ENCODE measurements around the gene ABCB11. TPM values are rescaled to one million over a fixed set of nuclear protein-coding genes. Genes with fewer than 3 reads are reported as not detected.
"Not testable (repeated sequence)": the region's sequence is repeated elsewhere in the genome, so short reads cannot be mapped to it uniquely, and the experiment has no call there.

ABCB11 gene
- total RNA-seq, 2 experiments from 2014 or later: not detected

DNA sequence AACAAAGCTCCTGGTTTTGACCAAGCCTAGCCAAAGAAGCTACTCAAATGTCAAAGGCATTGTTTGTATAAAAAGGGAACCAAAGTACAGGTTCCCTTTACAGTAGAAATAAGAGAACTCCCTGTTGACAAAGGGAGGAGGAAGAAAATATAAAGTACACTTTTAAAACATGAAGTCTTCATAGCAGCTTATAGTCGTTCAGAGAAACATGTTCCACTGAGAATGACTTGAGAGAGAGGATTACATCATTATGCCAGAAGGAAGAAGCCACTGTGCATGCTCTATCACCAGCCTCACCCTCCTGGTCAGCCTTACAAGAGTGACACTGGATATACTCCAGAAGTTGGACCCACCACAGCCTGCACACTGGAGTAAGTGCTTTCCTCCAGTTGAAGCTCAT, 35.8 kb upstream of the ABCB11 start:
- ChIA-PET POLR2A (no interaction called here), CTCF (interaction anchor here (1.3 kb wide), 1 partner anchor 43 kb away, joined by 4 read pairs; no protein-coding TSS in a partner anchor)
- ATAC-seq: no peak

DNA sequence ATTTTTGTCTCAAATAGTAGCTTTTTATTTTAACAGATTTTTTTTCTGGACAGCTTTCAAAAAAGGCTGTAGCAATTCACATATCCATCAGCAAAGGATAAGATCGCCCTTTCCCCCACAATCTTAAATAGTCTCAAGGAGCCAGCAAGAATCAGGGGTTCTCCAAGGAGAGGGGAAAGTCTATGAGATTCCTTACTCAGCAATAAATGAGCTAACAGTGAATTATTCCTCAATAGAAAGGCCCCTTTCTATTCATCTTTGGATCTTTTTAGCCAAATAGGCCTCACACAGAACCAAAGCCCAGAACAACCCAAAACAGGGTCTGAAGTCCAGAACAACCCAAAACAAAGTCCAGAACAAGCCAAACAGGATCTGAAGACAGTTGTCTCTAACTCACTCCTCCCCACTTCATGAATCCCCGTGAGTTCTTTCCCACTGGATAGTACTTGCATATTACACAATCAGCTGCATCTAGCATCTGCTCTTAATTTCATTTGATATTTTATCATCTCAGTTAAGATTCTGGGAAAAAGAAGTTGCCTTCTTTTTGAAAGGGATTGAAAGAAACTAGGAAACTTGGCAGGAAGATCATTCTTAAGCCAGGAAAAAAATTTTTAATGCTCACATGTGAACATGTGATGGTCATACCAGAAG, 34.9 kb upstream of the ABCB11 start:
- CTCF ChIA-PET: interaction anchor here (0.7 to 1.4 kb wide), 4 partner anchors 12 to 66 kb away, joined by 3 to 6 read pairs (median 4); no protein-coding TSS in a partner anchor
- DNase-seq (no peak), ATAC-seq (no peak)
- intact Hi-C loops (cut with DNase I, micrococcal nuclease): loop anchor here (2.0 to 5.0 kb wide), 2 partner anchors 89 to 574 kb away; no protein-coding TSS in a partner anchor
- Mint-ChIP-seq H3K36me3 (ENCODE audit: low read depth) (no peaks in the 10 kb centered on the region), H3K4me1 (peaks cover 17% of the 10 kb centered on the region), H3K27me3 (no peaks in the 10 kb centered on the region), H3K9me3 (ENCODE audit: low read depth) (no peaks in the 10 kb centered on the region), H3K27ac (no peak overlapping the region), H3K4me3 (no peak overlapping the region)
- POLR2A ChIA-PET: no interaction called here

More for the DNA sequence above, 35.8 kb upstream of the ABCB11 start:
- no peak for DNase-seq
- H3K4me1 Mint-ChIP-seq: peaks cover 20% of the 10 kb centered on the region
- no peaks in the 10 kb centered on the region for H3K36me3 Mint-ChIP-seq (ENCODE audit: low read depth)
- H3K9me3 Mint-ChIP-seq (ENCODE audit: low read depth): no peaks in the 10 kb centered on the region
- H3K27me3 Mint-ChIP-seq: no peaks in the 10 kb centered on the region
- H3K27ac Mint-ChIP-seq: no peak overlapping the region
- intact Hi-C loops (cut with DNase I, micrococcal nuclease): loop anchor here (2.0 to 5.0 kb wide), 2 partner anchors 90 to 575 kb away; no protein-coding TSS in a partner anchor
- H3K4me3 Mint-ChIP-seq: no peak overlapping the region

DNA sequence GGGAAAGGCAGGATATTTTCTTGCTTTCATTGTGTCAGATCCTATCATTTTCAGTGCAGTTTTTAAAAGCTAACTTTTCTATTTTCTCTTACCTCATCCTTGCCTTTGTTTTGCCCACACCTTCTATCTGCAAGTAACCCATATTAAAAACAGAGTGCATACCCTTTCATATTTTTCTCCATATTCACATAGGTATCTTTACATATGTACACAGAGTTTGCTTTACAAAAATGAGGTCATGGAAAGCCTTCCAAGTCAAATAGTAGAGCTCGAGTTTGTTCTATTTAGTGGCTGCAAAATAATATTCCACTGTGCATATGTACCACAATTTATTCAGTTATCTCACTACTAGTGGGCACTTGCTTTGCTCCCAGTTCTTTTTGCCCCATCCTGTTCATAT, 34.3 kb upstream of the ABCB11 start:
- CTCF ChIA-PET: interaction anchor here (0.7 to 1.4 kb wide), 3 partner anchors 12 to 67 kb away, joined by 3 to 6 read pairs (median 3); no protein-coding TSS in a partner anchor
- intact Hi-C loops (cut with DNase I, micrococcal nuclease): loop anchor here in 1 of 2 experiments (5.0 kb wide), 1 partner anchor 573 kb away; no protein-coding TSS in a partner anchor
- DNase-seq (no peak), ATAC-seq (no peak)
- Mint-ChIP-seq H3K4me1 (peaks cover 17% of the 10 kb centered on the region), H3K27ac (no peak overlapping the region), H3K36me3 (ENCODE audit: low read depth) (no peaks in the 10 kb centered on the region), H3K27me3 (no peaks in the 10 kb centered on the region), H3K4me3 (no peak overlapping the region), H3K9me3 (ENCODE audit: low read depth) (no peaks in the 10 kb centered on the region)
- POLR2A ChIA-PET: no interaction called here

DNA sequence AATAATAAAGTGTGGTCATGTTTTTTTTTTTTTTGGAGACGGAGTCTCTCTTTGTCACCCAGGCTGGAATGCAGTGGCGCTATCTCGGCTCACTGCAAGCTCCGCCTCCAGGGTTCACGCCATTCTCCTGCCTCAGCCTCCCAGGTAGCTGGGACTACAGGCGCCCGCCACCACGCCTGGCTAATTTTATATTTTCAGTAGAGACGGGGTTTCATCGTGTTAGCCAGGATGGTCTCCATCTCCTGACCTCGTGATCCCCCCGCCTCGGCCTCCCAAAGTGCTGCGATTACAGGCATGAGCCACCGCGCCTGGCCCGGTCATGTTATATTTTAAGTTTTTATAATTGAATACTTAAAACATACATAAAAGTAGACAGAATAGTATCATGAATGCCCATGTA, 33.1 kb upstream of the ABCB11 start:
- peaks cover 10% of the 10 kb centered on the region for H3K4me1 Mint-ChIP-seq
- ATAC-seq; H3K27me3 Mint-ChIP-seq; H3K27ac Mint-ChIP-seq; H3K36me3 Mint-ChIP-seq (ENCODE audit: low read depth); H3K9me3 Mint-ChIP-seq (ENCODE audit: low read depth); intact Hi-C loops (cut with DNase I, micrococcal nuclease); CTCF ChIA-PET; DNase-seq; H3K4me3 Mint-ChIP-seq: not testable (repeated sequence)
- POLR2A ChIA-PET: interaction anchor here (0.6 kb wide), 1 partner anchor 559 kb away, joined by 3 read pairs; no protein-coding TSS in a partner anchor

DNA sequence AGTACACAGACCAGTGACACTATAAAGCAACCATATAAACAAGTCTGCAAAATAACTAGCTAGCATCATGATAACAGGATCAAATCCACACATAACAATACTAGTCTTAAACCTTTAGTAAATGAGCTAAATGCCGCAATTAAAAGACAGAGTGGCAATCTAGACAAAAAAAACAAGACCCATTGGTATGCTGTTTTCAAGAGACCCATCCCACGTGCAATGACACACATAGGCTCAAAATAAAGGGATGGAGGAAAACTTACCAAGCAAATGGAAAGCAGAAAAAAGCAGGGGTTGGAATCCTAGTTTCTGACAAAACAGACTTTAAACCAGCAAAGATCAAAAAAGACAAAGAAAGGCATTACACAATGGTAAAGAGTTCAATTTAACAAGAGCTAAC, 23.5 kb upstream of the ABCB11 start:
- H3K4me3 Mint-ChIP-seq; H3K27ac Mint-ChIP-seq; POLR2A ChIA-PET; H3K4me1 Mint-ChIP-seq; DNase-seq; H3K36me3 Mint-ChIP-seq (ENCODE audit: low read depth); H3K27me3 Mint-ChIP-seq; ATAC-seq; intact Hi-C loops (cut with DNase I, micrococcal nuclease): not testable (repeated sequence)
- CTCF ChIA-PET: interaction anchor here (1.3 kb wide), 1 partner anchor 11 kb away, joined by 6 read pairs; no protein-coding TSS in a partner anchor
- H3K9me3 Mint-ChIP-seq (ENCODE audit: low read depth): peaks cover 19% of the 10 kb centered on the region

DNA sequence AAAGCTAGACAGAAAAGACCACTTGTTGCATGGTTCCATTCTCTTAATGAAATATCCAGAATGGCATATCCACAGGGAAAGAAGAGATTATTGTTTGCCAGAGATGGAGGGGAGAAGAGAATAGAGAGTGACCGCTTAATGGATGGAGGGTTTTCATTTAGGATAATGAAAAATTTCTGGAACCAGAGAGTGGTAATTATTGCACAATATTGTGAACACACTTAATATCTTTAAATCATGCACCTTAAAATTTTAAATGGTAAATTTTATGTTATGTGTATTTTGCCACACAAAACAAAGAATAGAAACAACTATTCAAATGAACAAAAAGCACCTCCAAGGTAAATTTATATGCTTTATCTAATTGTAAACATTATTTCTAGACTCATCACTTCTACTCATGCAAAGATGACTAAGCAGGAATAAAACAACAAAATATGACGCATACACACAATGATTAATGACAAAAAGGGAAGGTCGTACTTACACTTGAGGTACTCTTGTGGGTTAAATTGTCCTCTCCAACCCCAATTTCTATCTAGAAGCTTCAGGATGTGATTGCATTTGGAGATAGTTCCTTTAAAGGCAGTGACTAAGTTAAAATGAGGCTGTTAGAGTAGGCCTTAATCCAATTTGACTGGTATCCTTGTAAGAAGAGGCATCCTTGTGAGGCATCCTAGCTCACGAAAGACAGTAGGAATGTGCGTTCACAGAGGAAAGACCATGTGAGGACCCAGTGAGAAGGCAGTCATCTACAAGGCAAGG, 19.5 kb upstream of the ABCB11 start:
- Mint-ChIP-seq H3K27me3 (no peaks in the 10 kb centered on the region), H3K4me1 (no peaks in the 10 kb centered on the region), H3K4me3 (no peak overlapping the region), H3K27ac (no peak overlapping the region), H3K36me3 (ENCODE audit: low read depth) (peaks cover 3% of the 10 kb centered on the region), H3K9me3 (ENCODE audit: low read depth) (peaks cover 9% of the 10 kb centered on the region)
- intact Hi-C loops (cut with DNase I, micrococcal nuclease): no loop called here
- no peak for DNase-seq
- no peak for ATAC-seq
- ChIA-PET CTCF (no interaction called here), POLR2A (interaction anchor here (0.9 kb wide), 1 partner anchor 14 kb away, joined by 3 read pairs; no protein-coding TSS in a partner anchor)

DNA sequence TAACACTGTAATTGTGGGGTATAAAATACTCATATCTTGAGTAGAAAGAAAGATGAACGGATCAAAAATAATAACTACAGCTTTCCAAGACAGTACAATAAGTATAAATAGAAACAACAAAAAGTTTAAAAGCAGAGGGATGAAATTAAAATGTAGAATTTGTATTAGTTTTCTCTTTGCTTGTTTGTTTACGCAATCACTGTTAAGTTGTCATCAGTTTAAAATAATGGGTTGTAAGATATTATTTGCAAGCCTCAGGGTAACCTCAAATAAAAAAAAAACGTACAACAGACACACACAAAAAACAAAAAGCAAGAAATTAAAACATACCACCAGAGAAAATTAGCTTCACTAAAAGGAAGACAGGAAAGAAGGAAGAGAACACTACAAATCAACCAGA, 18.0 kb upstream of the ABCB11 start:
- Mint-ChIP-seq H3K9me3 (ENCODE audit: low read depth) (no peaks in the 10 kb centered on the region), H3K27me3 (no peaks in the 10 kb centered on the region), H3K27ac (no peak overlapping the region), H3K36me3 (ENCODE audit: low read depth) (no peaks in the 10 kb centered on the region), H3K4me3 (no peak overlapping the region), H3K4me1 (no peaks in the 10 kb centered on the region)
- no peak for DNase-seq
- no peak for ATAC-seq
- CTCF ChIA-PET: no interaction called here
- intact Hi-C loops (cut with DNase I, micrococcal nuclease): no loop called here
- POLR2A ChIA-PET: no interaction called here

DNA sequence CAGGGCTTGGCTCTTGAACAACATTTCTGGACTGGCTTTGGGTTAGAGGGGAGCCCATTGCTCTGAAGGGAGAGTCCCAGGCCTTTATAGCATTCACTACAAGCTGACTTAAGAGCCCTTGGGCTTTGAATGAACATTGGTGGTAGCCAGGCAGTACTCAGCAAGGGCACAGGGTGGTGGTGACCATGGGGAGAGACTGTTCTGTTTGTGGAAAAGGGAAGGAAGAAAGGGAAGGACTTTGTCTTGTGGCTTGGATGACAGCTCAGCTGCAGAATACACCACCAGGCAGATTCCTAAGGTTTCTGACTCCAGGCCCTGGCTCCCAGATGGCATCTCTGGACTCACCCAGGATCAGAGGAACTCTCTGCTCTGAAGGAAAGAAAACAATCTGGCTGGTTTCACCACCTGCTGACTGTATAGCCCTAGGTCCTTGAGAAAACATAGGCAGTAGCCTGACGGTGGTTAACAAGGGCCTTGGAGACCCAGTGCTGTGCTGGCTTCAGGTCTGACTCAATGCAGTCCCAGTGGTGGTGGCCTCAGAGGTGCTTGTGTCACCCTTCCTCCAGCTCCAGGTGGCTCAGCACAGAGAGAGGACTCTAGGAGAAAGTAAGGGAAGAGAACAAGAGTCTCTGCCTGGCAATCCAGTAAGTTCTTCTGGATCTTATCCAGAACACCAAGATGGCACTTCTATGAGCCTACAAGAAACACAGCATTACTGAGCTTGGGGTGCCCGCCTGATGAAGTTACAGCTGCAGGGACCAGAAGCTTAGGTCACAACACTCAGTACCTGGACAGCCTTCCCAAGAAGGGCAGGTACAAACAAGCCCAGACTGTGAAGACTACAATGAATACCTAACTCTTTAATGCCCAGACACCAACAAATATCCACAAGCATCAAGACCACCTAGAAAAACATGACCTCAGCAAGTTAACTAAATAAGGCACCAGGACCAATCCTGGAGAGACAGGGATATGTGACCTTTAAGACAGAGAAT, 16.4 kb upstream of the ABCB11 start:
- Mint-ChIP-seq H3K27ac (no peak overlapping the region), H3K27me3 (no peaks in the 10 kb centered on the region), H3K4me1 (no peaks in the 10 kb centered on the region), H3K4me3 (no peak overlapping the region), H3K9me3 (ENCODE audit: low read depth) (peaks cover 10% of the 10 kb centered on the region), H3K36me3 (ENCODE audit: low read depth) (peaks cover 8% of the 10 kb centered on the region)
- intact Hi-C loops (cut with DNase I, micrococcal nuclease): no loop called here
- POLR2A ChIA-PET: no interaction called here
- ATAC-seq: no peak
- CTCF ChIA-PET: interaction anchor here (1.0 kb wide), 1 partner anchor 22 kb away, joined by 3 read pairs; the partner anchor contains the start of gene DHRS9
- no peak for DNase-seq

DNA sequence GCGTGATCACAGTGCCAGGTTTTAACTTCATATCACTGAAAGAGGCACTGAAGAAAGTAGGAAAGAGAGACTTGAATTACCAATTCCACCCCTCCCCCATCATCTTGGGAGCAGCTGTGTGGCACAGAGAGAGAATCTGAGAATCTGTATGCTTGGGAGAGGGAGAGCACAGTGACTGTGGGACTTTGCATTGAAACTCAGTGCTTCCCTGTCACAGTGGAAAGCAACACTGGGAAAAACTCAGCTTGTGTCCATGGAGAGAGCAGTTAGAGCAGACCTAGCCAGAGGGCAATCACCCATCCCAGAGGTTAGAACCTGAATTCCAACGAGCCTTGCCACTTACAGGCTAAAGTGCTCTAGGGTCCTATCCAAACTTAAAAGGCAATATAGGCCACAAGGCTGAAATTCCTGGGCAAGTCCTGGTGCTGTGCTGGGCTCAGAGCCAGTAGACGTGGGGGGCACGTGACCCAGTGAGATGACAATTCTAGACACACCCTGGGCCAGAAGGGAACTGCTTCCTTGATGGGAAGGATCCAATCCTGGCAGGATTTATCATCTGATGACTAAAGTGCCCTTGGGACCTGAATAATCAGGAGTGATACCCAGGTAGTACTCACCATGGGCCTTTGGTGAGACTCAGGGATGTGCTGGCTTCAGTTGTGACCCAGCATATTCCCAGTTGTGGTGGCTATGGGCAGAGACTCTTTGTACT, 15.5 kb upstream of the ABCB11 start:
- H3K36me3 Mint-ChIP-seq (ENCODE audit: low read depth): peaks cover 14% of the 10 kb centered on the region
- ChIA-PET POLR2A (interaction anchor here (0.6 kb wide), 1 partner anchor 12 kb away, joined by 3 read pairs; no protein-coding TSS in a partner anchor), CTCF (no interaction called here)
- intact Hi-C loops (cut with DNase I, micrococcal nuclease): no loop called here
- no peak overlapping the region for H3K4me3 Mint-ChIP-seq
- no peaks in the 10 kb centered on the region for H3K4me1 Mint-ChIP-seq
- H3K9me3 Mint-ChIP-seq (ENCODE audit: low read depth): peaks cover 17% of the 10 kb centered on the region
- ATAC-seq (no peak), DNase-seq (no peak)
- H3K27ac Mint-ChIP-seq: no peak overlapping the region
- no peaks in the 10 kb centered on the region for H3K27me3 Mint-ChIP-seq

DNA sequence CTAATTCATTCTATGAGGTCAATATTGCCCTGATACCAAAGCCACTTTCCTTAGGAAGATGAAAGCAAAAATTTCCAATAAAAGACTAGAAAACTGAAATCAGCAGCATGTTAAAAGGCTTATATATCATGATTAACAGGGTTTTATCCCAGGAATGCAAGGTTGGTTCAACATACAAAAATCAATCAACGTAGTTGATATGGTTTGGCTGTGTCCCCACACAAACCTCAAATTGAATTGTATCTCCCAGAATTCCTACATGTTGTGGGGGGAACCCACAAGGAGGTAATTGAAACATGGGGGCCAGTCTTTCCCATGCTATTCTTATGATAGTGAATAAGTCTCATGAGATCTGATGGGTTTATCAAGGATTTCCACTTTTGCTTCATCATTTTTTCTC, 11.7 kb upstream of the ABCB11 start:
- Mint-ChIP-seq H3K36me3 (ENCODE audit: low read depth) (peaks cover 14% of the 10 kb centered on the region), H3K9me3 (ENCODE audit: low read depth) (peaks cover 17% of the 10 kb centered on the region), H3K27ac (no peak overlapping the region), H3K4me1 (peaks cover 4% of the 10 kb centered on the region), H3K4me3 (no peak overlapping the region), H3K27me3 (no peaks in the 10 kb centered on the region)
- intact Hi-C loops (cut with DNase I, micrococcal nuclease): no loop called here
- ATAC-seq (no peak), DNase-seq (no peak)
- ChIA-PET POLR2A (no interaction called here), CTCF (no interaction called here)

Measured in activated CD4-positive, alpha-beta T cell treated with anti-CD3 and anti-CD28 coated beads for 36 hours (primary cell).